ENCODE measurements around the gene ARGLU1. TPM values are rescaled to one million over a fixed set of nuclear protein-coding genes. Genes with fewer than 3 reads are reported as not detected.
A peak's percentile ranks its signal among the peaks of the same experiment; 100 is the strongest.

Gene ARGLU1
- total and polyA plus RNA-seq, 2 experiments from 2014 or later = 121 to 126 TPM

- no peak overlapping the region for H3K4me3 ChIP-seq
- peaks cover 24% of the 10 kb centered on the region for H3K4me1 ChIP-seq (ENCODE audit: insufficient read depth)
- TF ChIP-seq EZH2 (IDR thresholded peaks at IDR 0.05; ENCODE audit: borderline replicate concordance) = no peak
- no peak for TF ChIP-seq EZH2phosphoT487 (IDR thresholded peaks at IDR 0.05; ENCODE audit: low read depth, severe bottlenecking, unreplicated experiment)
- 88% methylated on average over 6 of the region's 6 CpGs for WGBS (ENCODE audit: low lambda C conversion rate, missing lambda C conversion rate)
- no peaks in the 10 kb centered on the region for H3K9me2 ChIP-seq (replicated peaks; ENCODE audit: insufficient read depth)
- DNase-seq (ENCODE audit: low spot score) = no peak
- peaks cover 20% of the 10 kb centered on the region for H4K20me1 ChIP-seq (ENCODE audit: insufficient read depth, poor library complexity, severe bottlenecking)
- H3K27me3 ChIP-seq = no peaks in the 10 kb centered on the region
- H3K27ac ChIP-seq = peak overlapping the region; percentile 24
- no peaks in the 10 kb centered on the region for H3K9me3 ChIP-seq (ENCODE audit: low read depth)
- peaks cover 99% of the 10 kb centered on the region for H3K79me2 ChIP-seq
- H3K4me2 ChIP-seq = no peak overlapping the region
- no peaks in the 10 kb centered on the region for H3K36me3 ChIP-seq (replicated peaks; ENCODE audit: insufficient read depth, low read depth)
- H2AFZ ChIP-seq = no peak overlapping the region
Observed at GRCh38 chr13:106500445-106500844, 67.5 kb downstream of the ARGLU1 start.

- Histone ChIP-seq H2AFZ (no peak overlapping the region), H3K27ac (peak overlapping the region; percentile 24), H3K4me2 (no peak overlapping the region), H3K4me3 (no peak overlapping the region), H3K9me3 (ENCODE audit: low read depth) (no peaks in the 10 kb centered on the region), H3K27me3 (no peaks in the 10 kb centered on the region), H3K4me1 (ENCODE audit: insufficient read depth) (peaks cover 24% of the 10 kb centered on the region), H3K79me2 (peaks cover 99% of the 10 kb centered on the region), H3K36me3 (replicated peaks; ENCODE audit: insufficient read depth, low read depth) (no peaks in the 10 kb centered on the region), H4K20me1 (ENCODE audit: insufficient read depth, poor library complexity, severe bottlenecking) (peaks cover 20% of the 10 kb centered on the region), H3K9me2 (replicated peaks; ENCODE audit: insufficient read depth) (no peaks in the 10 kb centered on the region)
- DNase-seq (ENCODE audit: low spot score) = no peak
- WGBS (ENCODE audit: low lambda C conversion rate, missing lambda C conversion rate) = 73% methylated on average over 4 of the region's 4 CpGs
- TF ChIP-seq CTCF (IDR thresholded peaks at IDR 0.05; ENCODE audit: poor library complexity) (no peak), EZH2phosphoT487 (IDR thresholded peaks at IDR 0.05; ENCODE audit: low read depth, severe bottlenecking, unreplicated experiment) (no peak), EZH2 (IDR thresholded peaks at IDR 0.05; ENCODE audit: borderline replicate concordance) (no peak)
Observed at GRCh38 chr13:106499896-106500295, 68.0 kb downstream of the ARGLU1 start.

GRCh38 chr13:106499113-106499512, 68.8 kb downstream of the ARGLU1 start:
- Histone ChIP-seq H3K4me3 (no peak overlapping the region), H3K9me2 (replicated peaks; ENCODE audit: insufficient read depth) (no peaks in the 10 kb centered on the region), H3K79me2 (peaks cover 99% of the 10 kb centered on the region), H3K9me3 (ENCODE audit: low read depth) (no peaks in the 10 kb centered on the region), H3K4me2 (no peak overlapping the region), H2AFZ (no peak overlapping the region), H3K36me3 (replicated peaks; ENCODE audit: insufficient read depth, low read depth) (no peaks in the 10 kb centered on the region), H3K4me1 (ENCODE audit: insufficient read depth) (peaks cover 24% of the 10 kb centered on the region), H4K20me1 (ENCODE audit: insufficient read depth, poor library complexity, severe bottlenecking) (peaks cover 17% of the 10 kb centered on the region), H3K27ac (no peak overlapping the region), H3K27me3 (no peaks in the 10 kb centered on the region)
- TF ChIP-seq CTCF (IDR thresholded peaks at IDR 0.05; ENCODE audit: poor library complexity) = no peak
- no peak for TF ChIP-seq EZH2phosphoT487 (IDR thresholded peaks at IDR 0.05; ENCODE audit: low read depth, severe bottlenecking, unreplicated experiment)
- no peak for TF ChIP-seq EZH2 (IDR thresholded peaks at IDR 0.05; ENCODE audit: borderline replicate concordance)
- DNase-seq (ENCODE audit: low spot score) = no peak
- 88% methylated on average over 2 of the region's 2 CpGs for WGBS (ENCODE audit: low lambda C conversion rate, missing lambda C conversion rate)

- H3K4me3 ChIP-seq = no peak overlapping the region
- H3K79me2 ChIP-seq = peaks cover 97% of the 10 kb centered on the region
- H3K4me1 ChIP-seq (ENCODE audit: insufficient read depth) = peaks cover 24% of the 10 kb centered on the region
- no peaks in the 10 kb centered on the region for H3K9me3 ChIP-seq (ENCODE audit: low read depth)
- H3K27me3 ChIP-seq = no peaks in the 10 kb centered on the region
- H3K27ac ChIP-seq = peak overlapping the region; percentile 14
- H3K9me2 ChIP-seq (replicated peaks; ENCODE audit: insufficient read depth) = no peaks in the 10 kb centered on the region
- 27% methylated on average over 1 of the region's 1 CpG for WGBS (ENCODE audit: low lambda C conversion rate, missing lambda C conversion rate)
- no peak for TF ChIP-seq EZH2phosphoT487 (IDR thresholded peaks at IDR 0.05; ENCODE audit: low read depth, severe bottlenecking, unreplicated experiment)
- no peaks in the 10 kb centered on the region for H3K36me3 ChIP-seq (replicated peaks; ENCODE audit: insufficient read depth, low read depth)
- H4K20me1 ChIP-seq (ENCODE audit: insufficient read depth, poor library complexity, severe bottlenecking) = peaks cover 12% of the 10 kb centered on the region
- no peak for DNase-seq (ENCODE audit: low spot score)
- no peak overlapping the region for H2AFZ ChIP-seq
- no peak overlapping the region for H3K4me2 ChIP-seq
Observed at GRCh38 chr13:106498571-106498970, 69.4 kb downstream of the ARGLU1 start.

Measured in hepatocyte (in vitro differentiated cells).